Omental fat pad (tissue), 4 donors: ENCODE results near the gene FRMPD4. TPM values are rescaled to one million over a fixed set of nuclear protein-coding genes. Genes with fewer than 3 reads are reported as not detected.
"Not testable (repeated sequence)": the region's sequence is repeated elsewhere in the genome, so short reads cannot be mapped to it uniquely, and the experiment has no call there.

ENCODE experiments used
- ATAC-seq: fragments of 150-250 bp; one replicate; pipeline ENCODE4 v1.9.1; 2016; ENCODE audit warnings: mild to moderate bottlenecking, moderate library complexity; ENCODE audit not compliant: low FRiP score
- DNase-seq: peaks from one replicate; pipeline ENCODE4 v3.0.0-alpha.2; 2019; ENCODE audit warnings: low spot score
- total RNA-seq, 4 donors: library from RNA; depleted of rRNA; stranded (reverse); fragments of >200 nt; gene quantifications; one replicate each; pipeline ENCODE4 v1.1.0, GENCODE V29; 2016
- TF ChIP-seq, protein P1 (sequence below), 3 donors: fragments of 450-650 bp; IDR thresholded peaks; one replicate each; pipeline ENCODE4 v1.5.1; 2016 to 2017; ENCODE audit warnings: antibody characterized with exemption in 3 of 3, mild to moderate bottlenecking in 3 of 3, moderate library complexity in 2 of 3

Gene FRMPD4
- total RNA-seq, 4 donors from 2014 or later = 0.12 to 0.47 (median 0.25) TPM

DNA sequence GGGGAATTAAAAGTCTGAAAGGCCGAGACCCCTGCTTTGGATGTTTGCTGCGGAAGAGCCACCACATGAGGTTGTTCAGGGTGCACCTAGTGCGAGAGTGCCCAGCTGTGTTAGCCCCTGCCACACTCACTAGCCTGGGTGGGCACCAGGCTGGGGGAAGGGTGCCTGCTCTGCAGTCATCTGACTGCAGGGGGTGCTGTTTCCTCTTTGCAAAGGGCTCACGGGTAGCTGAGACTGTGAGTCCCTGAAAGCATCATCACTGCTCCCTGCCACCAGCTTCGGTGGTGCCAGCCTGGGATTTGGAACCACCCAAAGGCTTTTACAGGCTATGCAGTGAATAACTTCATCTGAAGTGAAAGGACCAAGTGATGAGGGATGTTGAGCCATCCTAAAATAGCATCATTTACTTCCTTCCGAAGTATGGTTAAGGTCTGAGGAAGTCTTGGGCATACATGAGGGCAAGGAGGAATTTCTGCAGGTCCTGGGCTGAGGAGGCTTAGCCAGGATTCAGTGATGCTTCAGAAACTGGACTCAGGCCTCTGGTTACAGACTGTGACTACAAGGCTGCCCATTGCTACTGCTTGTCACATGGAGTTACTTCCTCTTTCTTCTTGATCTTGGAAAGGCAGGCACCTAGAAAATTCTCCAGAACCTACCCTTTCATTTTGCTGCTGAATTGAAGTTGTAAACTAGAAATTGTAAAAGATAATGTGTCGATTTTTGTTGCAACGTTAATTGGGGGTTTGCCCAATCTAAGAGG lies 359.7 kb downstream of the FRMPD4 start:
- TF ChIP-seq, protein P1, sequence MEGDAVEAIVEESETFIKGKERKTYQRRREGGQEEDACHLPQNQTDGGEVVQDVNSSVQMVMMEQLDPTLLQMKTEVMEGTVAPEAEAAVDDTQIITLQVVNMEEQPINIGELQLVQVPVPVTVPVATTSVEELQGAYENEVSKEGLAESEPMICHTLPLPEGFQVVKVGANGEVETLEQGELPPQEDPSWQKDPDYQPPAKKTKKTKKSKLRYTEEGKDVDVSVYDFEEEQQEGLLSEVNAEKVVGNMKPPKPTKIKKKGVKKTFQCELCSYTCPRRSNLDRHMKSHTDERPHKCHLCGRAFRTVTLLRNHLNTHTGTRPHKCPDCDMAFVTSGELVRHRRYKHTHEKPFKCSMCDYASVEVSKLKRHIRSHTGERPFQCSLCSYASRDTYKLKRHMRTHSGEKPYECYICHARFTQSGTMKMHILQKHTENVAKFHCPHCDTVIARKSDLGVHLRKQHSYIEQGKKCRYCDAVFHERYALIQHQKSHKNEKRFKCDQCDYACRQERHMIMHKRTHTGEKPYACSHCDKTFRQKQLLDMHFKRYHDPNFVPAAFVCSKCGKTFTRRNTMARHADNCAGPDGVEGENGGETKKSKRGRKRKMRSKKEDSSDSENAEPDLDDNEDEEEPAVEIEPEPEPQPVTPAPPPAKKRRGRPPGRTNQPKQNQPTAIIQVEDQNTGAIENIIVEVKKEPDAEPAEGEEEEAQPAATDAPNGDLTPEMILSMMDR (IDR thresholded peaks at IDR 0.05) = no peak
- DNase-seq (no peak), ATAC-seq (no peak)

DNA sequence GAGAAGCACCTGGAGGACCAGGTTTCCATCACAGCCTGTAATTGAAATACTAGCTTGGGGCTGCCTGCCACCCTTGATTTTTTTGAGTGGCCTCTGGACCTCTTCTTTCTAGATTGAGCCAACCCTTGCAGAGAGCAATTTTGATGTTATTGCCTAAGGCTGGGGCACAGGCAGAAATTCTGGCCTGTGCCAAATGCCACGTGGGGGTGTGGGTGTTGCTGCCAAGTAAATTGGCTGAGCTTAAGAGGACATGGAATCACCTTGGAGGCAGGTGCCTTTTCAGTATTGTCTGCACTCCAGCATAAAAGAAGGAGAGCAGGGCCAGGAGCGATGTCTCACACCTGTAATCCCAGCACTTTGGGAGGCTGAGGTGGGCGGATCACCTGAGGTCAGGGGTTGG lies 366.9 kb downstream of the FRMPD4 start:
- no peak for ATAC-seq
- DNase-seq = no peak
- TF ChIP-seq, protein P1 (IDR thresholded peaks at IDR 0.05) = no peak

DNA sequence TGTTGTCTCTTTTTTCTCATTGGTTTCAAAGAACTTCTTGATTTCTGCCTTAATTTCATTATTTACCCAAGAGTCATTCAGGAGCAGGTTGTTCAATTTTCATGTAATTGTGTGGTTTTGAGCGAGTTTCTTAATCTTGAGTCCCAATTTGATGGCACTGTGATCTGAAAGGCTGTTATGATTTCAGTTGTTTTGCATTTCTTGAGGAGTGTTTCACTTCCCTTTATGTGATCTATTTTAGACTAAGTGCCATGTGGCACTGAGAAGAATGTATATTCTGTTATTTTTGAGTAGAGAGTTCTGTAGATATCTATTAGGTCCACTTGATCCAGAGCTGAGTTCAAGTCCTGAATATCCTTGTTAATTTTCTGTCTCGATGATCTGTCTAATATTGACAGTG lies 377.1 kb downstream of the FRMPD4 start:
- not testable (repeated sequence) for ATAC-seq, DNase-seq

DNA sequence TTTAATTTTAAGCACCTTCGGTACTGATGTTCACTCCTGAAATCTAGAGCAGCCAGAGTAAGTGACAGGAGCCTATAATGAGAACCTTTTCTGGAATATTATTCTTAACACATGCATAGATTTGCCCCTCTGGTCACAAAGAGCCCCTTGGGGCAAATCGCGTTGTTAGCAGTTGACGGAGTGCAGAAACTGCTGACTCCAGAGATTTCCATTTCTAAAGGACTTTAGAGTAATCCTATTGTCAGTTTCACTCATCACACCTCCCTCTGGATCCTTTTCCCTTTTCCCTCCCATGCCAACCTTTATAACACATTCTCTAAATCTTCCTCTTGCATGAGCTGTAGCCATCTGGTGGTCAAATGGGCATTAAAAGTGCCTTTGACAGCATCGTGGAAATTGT lies 388.0 kb downstream of the FRMPD4 start:
- no peak for DNase-seq
- ATAC-seq = no peak
- TF ChIP-seq, protein P1 (IDR thresholded peaks at IDR 0.05) = no peak

DNA sequence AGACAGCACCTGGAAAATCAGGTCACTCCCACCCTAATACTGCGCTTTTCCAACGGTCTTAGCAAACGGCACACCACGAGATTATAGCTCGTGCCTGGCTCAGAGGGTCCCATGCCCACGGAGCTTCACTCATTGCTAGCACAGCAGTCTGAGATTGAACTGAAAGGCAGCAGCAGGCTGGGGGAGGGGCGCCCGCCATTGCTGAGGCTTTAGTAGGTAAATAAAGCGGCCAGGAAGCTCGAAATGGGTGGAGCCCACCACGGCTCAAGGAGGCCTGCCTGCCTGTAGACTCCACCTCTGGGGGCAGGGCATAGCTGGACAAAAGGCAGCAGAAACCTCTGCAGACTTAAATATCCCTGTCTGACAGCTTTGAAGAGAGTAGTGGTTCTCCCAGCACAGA lies 399.8 kb downstream of the FRMPD4 start:
- DNase-seq, ATAC-seq: not testable (repeated sequence)

DNA sequence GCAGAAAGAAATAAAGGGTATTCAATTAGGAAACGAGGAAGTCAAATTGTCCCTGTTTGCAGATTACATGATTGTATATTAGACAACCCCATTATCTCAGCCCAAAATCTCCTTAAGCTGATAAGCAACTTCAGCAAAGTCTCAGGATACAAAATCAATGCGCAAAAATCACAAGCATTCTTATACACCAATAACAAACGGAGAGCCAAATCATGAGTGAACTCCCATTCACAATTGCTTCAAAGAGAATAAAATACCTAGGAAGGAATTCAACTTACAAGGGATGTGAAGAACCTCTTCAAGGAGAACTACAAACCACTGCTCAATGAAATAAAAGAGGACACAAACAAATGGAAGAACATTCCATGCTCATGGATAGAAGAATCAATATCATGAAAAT lies 404.0 kb downstream of the FRMPD4 start:
- ATAC-seq, DNase-seq: not testable (repeated sequence)

DNA sequence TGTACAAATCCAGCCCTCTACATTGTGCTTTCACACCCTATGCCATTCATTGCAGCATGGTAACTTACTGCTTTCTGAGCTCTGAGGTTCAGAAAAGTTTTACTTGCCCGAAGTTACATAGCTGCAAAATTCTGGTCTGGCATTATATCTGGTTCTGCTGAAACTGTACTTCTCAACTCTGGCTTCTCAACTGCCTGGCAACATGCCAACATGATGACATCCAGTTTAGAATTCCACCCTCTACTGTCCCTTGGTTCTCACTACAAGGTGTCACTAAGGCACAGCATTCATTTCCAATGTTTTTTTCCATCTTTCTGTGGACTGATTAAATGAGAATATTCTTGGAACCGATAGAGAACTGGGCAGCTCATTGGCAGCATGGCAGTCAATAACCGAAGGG lies 410.1 kb downstream of the FRMPD4 start:
- ATAC-seq (no peak), DNase-seq (no peak)
- TF ChIP-seq, protein P1 (IDR thresholded peaks at IDR 0.05) = no peak

DNA sequence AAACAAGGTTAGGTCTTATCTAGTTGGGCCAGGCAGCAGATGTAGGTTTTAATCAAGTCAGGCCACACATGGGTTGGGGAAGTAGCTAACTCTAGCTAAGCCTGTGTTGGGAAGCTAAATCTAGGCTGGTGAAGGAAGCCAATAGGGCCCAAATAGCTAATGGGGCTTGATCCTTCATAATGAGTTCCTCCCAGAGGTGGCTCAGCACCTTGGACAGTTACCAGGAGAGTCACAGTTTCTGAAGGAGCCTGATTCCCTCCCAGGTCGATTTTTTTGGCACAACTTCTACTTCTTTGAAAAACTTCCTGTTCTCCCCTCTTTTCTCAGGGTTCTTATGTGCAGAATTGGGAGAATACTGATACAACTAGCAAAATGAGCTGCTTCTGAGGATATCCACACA lies 410.5 kb downstream of the FRMPD4 start:
- DNase-seq (no peak), ATAC-seq (no peak)
- TF ChIP-seq, protein P1 (IDR thresholded peaks at IDR 0.05) = no peak

DNA sequence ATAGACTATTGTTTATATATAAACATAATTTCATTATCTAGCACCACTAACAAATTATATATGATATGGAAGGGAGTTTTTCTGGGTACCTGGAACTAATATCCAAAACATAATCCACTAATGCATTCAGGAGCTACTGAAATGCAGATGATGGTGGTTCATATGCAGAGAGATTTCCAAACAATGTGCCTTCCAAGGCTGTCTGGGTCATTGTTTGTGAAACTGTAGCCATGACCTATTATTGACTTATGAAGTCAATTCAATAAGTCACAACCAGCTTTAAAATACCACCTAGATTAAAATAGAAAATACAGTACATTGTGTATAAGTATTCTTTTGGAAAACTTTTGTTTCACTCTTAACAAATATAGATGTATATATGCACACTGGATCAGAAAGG lies 415.9 kb downstream of the FRMPD4 start:
- TF ChIP-seq, protein P1 (IDR thresholded peaks at IDR 0.05) = no peak
- DNase-seq (no peak), ATAC-seq (no peak)
